ENCODE data around the gene PCDH15. TPM values are rescaled to one million over a fixed set of nuclear protein-coding genes. Genes with fewer than 3 reads are reported as not detected.
"Not testable (repeated sequence)": the region's sequence is repeated elsewhere in the genome, so short reads cannot be mapped to it uniquely, and the experiment has no call there.

The PCDH15 gene
- total RNA-seq, 1 experiment from 2014 or later = not detected

DNA sequence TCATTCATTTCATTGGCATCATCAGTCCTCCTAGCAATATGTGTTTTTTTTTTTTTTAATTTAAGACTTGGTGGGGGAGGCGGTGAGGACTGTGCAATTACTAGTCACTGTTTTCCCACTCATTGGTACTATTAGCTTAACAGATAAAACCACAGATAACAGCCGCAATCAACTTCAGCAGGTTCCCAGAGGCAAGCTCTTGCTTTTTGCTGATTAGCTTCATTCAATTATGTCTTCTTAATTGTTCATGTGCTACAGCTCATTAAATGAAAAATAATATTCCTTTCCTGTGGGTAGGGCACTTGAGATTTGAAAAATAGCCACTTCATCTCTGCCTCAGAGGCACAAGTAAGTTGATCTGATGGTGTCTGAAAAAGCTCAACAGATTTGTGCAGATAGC, 215.5 kb downstream of the PCDH15 start:
- H3K36me3 ChIP-seq = no peaks in the 10 kb centered on the region
- DNase-seq (ENCODE audit: low read depth in 1 of 2, low spot score in 2 of 2) = no peak
- H3K27ac ChIP-seq = no peak overlapping the region
- no peak overlapping the region for H3K4me3 ChIP-seq
- no peaks in the 10 kb centered on the region for H3K4me1 ChIP-seq (replicated peaks)
- H3K27me3 ChIP-seq (replicated peaks) = no peaks in the 10 kb centered on the region
- no peaks in the 10 kb centered on the region; the same call in 1 of the 2 replicates for H3K9me3 ChIP-seq (replicated peaks)

DNA sequence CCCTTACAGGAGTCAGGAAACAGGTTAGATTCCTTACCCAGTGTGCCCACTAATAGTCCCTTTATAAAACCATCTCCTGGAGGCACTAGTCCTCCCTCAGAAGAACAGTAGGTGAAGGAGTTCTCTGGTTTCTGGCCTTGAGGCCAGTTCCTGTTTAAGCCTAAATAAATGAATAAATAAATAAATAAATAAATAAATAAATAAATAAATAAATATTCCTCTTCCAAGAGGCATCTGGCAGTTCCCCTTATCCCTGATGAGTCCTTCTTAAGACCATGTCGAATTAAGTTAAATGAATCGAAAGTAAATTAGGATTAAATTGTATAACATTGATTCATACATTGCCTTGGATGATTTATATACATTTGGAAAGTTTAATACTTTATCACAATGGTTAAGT, 223.3 kb downstream of the PCDH15 start:
- no peak for DNase-seq (ENCODE audit: low read depth in 1 of 2, low spot score in 2 of 2)
- no peaks in the 10 kb centered on the region; the same call in 1 of the 2 replicates for H3K9me3 ChIP-seq (replicated peaks)
- no peak overlapping the region for H3K4me3 ChIP-seq
- no peaks in the 10 kb centered on the region for H3K27me3 ChIP-seq (replicated peaks)
- no peaks in the 10 kb centered on the region for H3K4me1 ChIP-seq (replicated peaks)
- no peaks in the 10 kb centered on the region for H3K36me3 ChIP-seq
- H3K27ac ChIP-seq = no peak overlapping the region

DNA sequence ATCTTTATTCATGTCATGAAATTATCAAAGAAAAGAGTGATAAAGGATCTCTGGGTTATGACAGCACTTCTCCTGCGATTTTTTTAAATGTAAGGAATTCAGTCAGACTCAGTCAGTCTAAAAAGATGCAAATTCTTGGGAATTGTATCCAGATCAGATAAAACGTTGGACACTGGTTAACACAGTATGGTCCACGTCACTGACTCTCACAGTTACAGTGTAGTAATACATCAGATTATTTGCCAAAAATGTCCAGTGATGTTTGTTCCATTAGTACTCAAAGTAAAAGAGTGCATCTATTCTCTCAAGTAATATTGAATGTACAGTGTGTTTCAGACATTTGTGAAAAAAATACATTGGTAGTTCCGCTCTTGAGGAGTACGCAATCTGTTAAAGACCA, 224.5 kb downstream of the PCDH15 start:
- Histone ChIP-seq H3K27ac (no peak overlapping the region), H3K27me3 (replicated peaks) (no peaks in the 10 kb centered on the region), H3K9me3 (replicated peaks) (no peaks in the 10 kb centered on the region; the same call in 1 of the 2 replicates)

DNA sequence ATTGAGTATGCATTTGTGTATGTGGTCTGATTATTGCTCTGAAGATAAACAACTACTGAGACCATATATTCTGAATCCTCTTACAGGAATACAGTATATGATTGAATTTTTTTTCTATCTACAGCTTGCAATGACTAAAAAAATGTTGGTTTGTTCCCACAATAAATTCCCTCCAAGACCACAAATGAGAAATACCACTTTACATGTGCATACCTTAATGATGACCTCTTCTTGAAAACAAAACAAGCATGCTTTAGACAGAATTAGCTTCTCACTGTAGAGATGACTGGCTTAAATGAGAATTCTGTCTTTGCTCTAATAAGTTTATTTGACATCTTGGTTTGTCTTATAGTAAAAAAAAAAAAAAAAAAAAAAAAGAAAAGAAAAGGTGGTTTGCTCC, 241.5 kb downstream of the PCDH15 start:
- H3K4me3 ChIP-seq = no peak overlapping the region
- no peaks in the 10 kb centered on the region; the same call in 1 of the 2 replicates for H3K9me3 ChIP-seq (replicated peaks)
- H3K27ac ChIP-seq = no peak overlapping the region
- H3K4me1 ChIP-seq (replicated peaks) = no peaks in the 10 kb centered on the region
- DNase-seq (ENCODE audit: low read depth in 1 of 2, low spot score in 2 of 2) = no peak
- H3K27me3 ChIP-seq (replicated peaks) = no peaks in the 10 kb centered on the region
- no peaks in the 10 kb centered on the region for H3K36me3 ChIP-seq

More for the DNA sequence above, 224.5 kb downstream of the PCDH15 start:
- no peaks in the 10 kb centered on the region for H3K4me1 ChIP-seq (replicated peaks)
- no peak for DNase-seq (ENCODE audit: low read depth in 1 of 2, low spot score in 2 of 2)
- H3K36me3 ChIP-seq = no peaks in the 10 kb centered on the region
- no peak overlapping the region for H3K4me3 ChIP-seq

DNA sequence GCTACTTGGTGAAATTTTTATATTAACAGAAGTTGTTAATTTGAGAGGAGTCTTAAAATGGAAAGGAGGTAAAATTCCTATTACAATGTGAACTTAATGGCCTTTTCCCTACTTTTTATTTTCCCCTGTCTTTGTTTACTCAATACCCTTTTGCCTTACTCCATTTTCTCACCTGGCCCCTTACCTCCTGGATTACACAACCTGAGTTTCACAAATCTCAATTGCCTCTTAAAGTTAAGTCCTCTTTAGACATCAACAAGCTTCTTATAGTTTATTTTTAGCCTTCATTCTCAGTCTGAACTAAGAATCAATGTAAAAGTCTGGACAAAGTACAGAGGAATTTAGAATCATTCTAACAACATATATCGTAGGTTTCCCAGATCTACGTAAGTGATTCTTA, 247.0 kb downstream of the PCDH15 start:
- Histone ChIP-seq H3K9me3 (replicated peaks) (no peaks in the 10 kb centered on the region), H3K27ac (no peak overlapping the region), H3K36me3 (no peaks in the 10 kb centered on the region), H3K27me3 (replicated peaks) (no peaks in the 10 kb centered on the region), H3K4me3 (no peak overlapping the region), H3K4me1 (replicated peaks) (no peaks in the 10 kb centered on the region)
- no peak for DNase-seq (ENCODE audit: low read depth in 1 of 2, low spot score in 2 of 2)

DNA sequence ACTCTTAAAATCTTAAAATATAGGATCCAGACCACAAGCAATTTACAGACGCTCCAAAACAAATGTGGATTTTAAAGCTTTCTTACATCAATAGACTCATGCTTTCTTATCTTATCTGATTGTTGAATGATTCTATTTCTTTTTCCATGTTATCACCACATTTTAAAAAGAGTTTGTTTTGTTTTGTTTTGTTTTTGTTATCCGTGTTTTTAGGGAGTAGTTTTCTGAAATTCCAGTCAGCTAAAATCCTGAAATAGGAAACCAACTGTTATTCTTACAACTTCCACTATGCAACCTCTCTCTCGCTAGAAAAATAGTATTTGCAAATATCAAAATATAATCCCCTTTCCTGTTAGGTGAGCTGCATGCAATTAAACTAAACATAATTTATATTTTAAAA, 251.0 kb downstream of the PCDH15 start:
- Histone ChIP-seq H3K4me3 (no peak overlapping the region), H3K27ac (no peak overlapping the region), H3K27me3 (replicated peaks) (no peaks in the 10 kb centered on the region), H3K9me3 (replicated peaks) (no peaks in the 10 kb centered on the region), H3K36me3 (no peaks in the 10 kb centered on the region), H3K4me1 (replicated peaks) (no peaks in the 10 kb centered on the region)
- DNase-seq (ENCODE audit: low read depth in 1 of 2, low spot score in 2 of 2) = no peak

DNA sequence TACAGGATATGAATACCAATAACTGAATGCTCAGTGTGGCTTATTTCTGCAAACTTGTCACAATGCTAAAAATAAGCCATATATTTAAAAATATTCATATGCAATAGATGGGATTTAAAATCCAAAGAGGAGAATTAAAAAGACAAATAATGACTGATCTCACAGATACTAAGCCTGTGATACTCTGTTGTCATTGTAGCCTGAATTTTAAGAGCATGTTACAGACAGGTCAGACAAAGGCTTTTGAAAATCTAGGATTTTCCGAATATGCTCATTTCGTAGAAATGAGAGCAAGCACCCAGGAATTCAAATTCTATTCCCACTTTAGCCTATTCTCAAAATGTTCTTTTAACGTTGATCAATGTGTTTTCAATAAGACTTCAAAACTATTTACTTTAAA, 269.7 kb downstream of the PCDH15 start:
- Histone ChIP-seq H3K36me3 (no peaks in the 10 kb centered on the region), H3K4me3 (no peak overlapping the region), H3K4me1 (replicated peaks) (no peaks in the 10 kb centered on the region), H3K27me3 (replicated peaks) (no peaks in the 10 kb centered on the region), H3K27ac (no peak overlapping the region), H3K9me3 (replicated peaks) (peaks cover 3% of the 10 kb centered on the region; the same call in 1 of the 2 replicates)
- no peak for DNase-seq (ENCODE audit: low read depth in 1 of 2, low spot score in 2 of 2)

DNA sequence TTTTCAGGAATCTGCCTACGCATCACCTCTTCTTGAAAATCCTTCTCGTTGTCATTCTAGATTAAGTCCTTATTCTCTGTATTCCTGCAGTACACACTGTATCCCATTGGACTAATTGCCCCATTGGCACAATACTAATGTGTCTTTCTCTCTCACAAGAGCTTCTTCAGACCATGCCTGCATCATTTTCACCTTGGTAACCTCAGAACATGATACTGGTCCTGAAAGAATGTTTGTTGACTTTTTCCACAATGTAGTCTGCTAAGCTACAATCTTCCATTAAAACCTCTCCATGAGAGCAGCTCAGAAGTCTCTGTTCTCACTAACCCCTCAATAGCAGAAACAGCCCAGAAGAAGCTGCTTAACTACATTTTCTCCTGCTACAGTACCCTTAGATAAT, 270.7 kb downstream of the PCDH15 start:
- DNase-seq (ENCODE audit: low read depth in 1 of 2, low spot score in 2 of 2) = no peak
- no peaks in the 10 kb centered on the region for H3K27me3 ChIP-seq (replicated peaks)
- no peaks in the 10 kb centered on the region for H3K4me1 ChIP-seq (replicated peaks)
- peaks cover 3% of the 10 kb centered on the region; the same call in 1 of the 2 replicates for H3K9me3 ChIP-seq (replicated peaks)
- no peak overlapping the region for H3K4me3 ChIP-seq
- H3K36me3 ChIP-seq = no peaks in the 10 kb centered on the region
- H3K27ac ChIP-seq = no peak overlapping the region

DNA sequence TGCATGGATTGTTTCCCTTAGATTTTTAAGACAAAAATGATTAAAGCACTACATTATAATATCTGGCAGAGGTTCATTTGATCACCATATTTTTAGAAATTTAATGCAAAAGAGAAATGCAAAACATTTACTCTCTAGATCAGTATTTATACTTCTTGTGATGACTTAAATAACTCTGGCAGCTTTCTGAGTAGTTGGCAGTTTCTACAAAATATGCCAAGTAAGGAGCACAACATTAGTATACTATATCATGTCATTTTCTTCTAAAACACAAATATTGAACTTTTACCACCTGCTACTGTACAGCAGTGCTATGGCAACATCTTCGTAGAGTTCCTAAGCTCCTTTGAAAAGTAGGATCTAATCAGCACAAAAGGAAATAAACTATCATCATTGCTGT, 275.2 kb downstream of the PCDH15 start:
- H3K4me3 ChIP-seq = no peak overlapping the region
- no peaks in the 10 kb centered on the region for H3K27me3 ChIP-seq (replicated peaks)
- H3K36me3 ChIP-seq = no peaks in the 10 kb centered on the region
- H3K4me1 ChIP-seq (replicated peaks) = no peaks in the 10 kb centered on the region
- H3K27ac ChIP-seq = no peak overlapping the region
- no peak for DNase-seq (ENCODE audit: low read depth in 1 of 2, low spot score in 2 of 2)
- H3K9me3 ChIP-seq (replicated peaks) = peaks cover 5% of the 10 kb centered on the region; the same call in 1 of the 2 replicates

DNA sequence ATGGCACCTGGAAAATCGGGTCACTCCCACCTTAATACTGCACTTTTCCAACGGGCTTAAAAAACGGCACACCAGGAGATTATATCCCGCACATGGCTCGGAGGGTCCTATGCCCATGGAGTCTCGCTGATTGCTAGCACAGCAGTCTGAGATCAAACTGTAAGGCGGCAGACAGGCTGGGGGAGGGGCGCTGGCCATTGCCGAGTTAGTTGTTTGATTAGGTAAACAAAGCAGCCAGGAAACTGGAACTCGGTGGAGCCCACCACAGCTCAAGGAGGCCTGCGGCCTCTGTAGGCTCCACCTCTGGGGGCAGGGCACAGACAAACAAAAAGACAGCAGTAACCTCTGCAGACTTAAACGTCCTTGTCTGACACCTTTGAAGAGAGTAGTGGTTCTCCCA, 285.8 kb downstream of the PCDH15 start:
- DNase-seq (ENCODE audit: low read depth in 1 of 2, low spot score in 2 of 2); H3K36me3 ChIP-seq; H3K4me1 ChIP-seq (replicated peaks); H3K9me3 ChIP-seq (replicated peaks); H3K27me3 ChIP-seq (replicated peaks); H3K4me3 ChIP-seq; H3K27ac ChIP-seq: not testable (repeated sequence)

DNA sequence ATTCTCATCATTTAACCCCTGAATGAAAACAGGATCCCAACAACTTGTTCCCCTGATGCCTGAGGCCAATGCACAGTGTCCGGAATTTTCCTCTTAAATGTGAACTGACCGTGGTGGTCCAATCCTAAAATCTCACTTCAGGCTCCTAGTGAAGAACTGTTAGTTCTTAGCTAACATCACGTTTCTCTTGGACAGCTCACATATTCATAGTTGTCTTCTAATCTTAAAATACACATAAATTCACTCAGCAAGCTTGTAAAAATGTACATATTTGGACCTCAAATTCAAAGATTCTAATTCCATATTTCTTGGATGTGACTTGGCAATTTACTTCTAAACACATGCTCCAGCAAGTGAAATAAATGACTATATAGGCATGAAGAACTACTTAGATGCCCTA, 297.2 kb downstream of the PCDH15 start:
- H3K27ac ChIP-seq = no peak overlapping the region
- no peak for DNase-seq (ENCODE audit: low read depth in 1 of 2, low spot score in 2 of 2)
- H3K27me3 ChIP-seq (replicated peaks) = no peaks in the 10 kb centered on the region
- no peaks in the 10 kb centered on the region for H3K9me3 ChIP-seq (replicated peaks)
- no peaks in the 10 kb centered on the region for H3K4me1 ChIP-seq (replicated peaks)
- H3K4me3 ChIP-seq = no peak overlapping the region
- H3K36me3 ChIP-seq = no peaks in the 10 kb centered on the region

DNA sequence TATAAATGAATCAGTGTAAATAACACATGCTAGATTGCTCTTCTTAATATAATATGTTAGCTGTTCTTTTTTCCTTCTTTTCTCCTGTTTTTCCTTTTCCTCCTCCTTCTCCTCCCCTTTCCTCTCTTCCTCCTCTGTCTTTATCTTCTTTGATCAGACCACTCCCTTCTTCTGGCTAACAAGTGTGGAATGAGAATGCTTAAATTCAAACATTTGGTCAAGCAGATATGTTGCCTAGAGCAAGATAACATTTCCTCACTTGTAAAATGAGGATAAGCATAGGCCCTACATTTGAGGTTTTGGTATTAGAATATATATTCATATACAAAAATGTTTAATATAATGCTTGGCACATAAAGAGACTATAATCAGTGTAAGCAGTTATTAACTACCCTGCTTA, 299.1 kb downstream of the PCDH15 start:
- Histone ChIP-seq H3K4me3 (no peak overlapping the region), H3K4me1 (replicated peaks) (no peaks in the 10 kb centered on the region), H3K27ac (no peak overlapping the region), H3K36me3 (no peaks in the 10 kb centered on the region), H3K9me3 (replicated peaks) (0 out of 2 replicates have a peak, but pooled peaks cover 2% of the 10 kb centered on the region), H3K27me3 (replicated peaks) (no peaks in the 10 kb centered on the region)
- no peak for DNase-seq (ENCODE audit: low read depth in 1 of 2, low spot score in 2 of 2)

DNA sequence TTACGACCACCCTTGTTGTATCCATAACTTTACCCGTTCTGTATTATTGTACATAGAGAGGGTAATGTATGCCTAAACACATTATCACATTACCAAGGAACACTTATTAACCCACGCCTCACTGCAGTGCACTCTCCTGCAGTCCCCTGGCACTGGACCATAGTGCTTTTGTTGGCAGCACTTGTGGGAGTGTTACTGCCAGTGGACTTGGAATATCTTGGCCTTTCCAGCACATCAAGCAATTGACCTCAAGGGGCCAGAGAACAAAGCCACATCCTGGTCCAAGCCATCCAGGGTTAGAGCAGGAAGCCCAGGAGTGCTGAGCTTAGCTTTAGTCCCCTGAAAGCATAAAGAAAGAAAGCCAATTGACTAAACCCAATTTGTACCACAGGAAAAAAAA, 304.2 kb downstream of the PCDH15 start:
- Histone ChIP-seq H3K27ac (no peak overlapping the region), H3K4me1 (replicated peaks) (no peaks in the 10 kb centered on the region), H3K9me3 (replicated peaks) (peaks cover 2% of the 10 kb centered on the region; the same call in 1 of the 2 replicates), H3K4me3 (no peak overlapping the region), H3K27me3 (replicated peaks) (no peaks in the 10 kb centered on the region), H3K36me3 (no peaks in the 10 kb centered on the region)
- DNase-seq (ENCODE audit: low read depth in 1 of 2, low spot score in 2 of 2) = no peak

DNA sequence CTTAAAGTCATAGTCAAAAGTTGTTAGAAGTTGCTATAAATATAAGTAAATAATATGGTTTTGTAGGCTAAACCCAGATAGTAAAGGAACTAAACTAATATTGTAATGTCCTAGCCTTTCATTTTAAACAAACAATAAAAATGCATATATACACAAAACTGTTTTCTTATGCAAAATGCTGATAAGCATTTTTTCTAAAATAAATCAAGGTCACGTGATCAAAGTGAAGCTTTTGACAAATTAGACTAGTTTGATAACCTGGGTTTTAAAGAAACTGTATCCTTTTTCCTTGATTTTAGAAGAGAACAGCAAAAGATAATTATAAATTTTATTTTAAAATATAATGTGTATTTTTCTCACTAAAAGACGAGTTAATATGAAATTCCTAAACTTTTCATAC, 313.3 kb downstream of the PCDH15 start:
- Histone ChIP-seq H3K27me3 (replicated peaks) (no peaks in the 10 kb centered on the region), H3K36me3 (no peaks in the 10 kb centered on the region), H3K27ac (no peak overlapping the region), H3K4me1 (replicated peaks) (no peaks in the 10 kb centered on the region), H3K4me3 (no peak overlapping the region), H3K9me3 (replicated peaks) (no peaks in the 10 kb centered on the region)
- DNase-seq (ENCODE audit: low read depth in 1 of 2, low spot score in 2 of 2) = no peak

DNA sequence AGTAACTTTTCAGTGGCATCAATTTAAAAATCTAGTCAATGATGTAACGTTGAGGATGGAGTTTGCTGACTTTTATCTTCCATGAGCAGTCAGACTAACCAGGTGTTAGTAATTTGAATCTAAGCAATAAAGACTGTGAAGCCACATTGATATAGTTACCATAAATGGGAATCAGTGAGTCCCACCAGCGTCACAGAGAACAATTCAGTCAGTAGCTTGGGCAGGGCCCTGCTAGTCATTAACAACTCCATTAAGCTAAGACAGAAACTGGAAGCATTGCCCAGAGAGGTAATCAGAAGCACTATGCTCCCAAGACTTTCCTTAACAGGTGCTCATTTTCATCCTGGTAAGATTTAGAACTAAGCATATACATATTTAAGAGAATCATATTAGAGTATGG, 315.1 kb downstream of the PCDH15 start:
- Histone ChIP-seq H3K4me3 (no peak overlapping the region), H3K4me1 (replicated peaks) (no peaks in the 10 kb centered on the region), H3K9me3 (replicated peaks) (no peaks in the 10 kb centered on the region), H3K27me3 (replicated peaks) (no peaks in the 10 kb centered on the region), H3K27ac (no peak overlapping the region), H3K36me3 (no peaks in the 10 kb centered on the region)
- no peak for DNase-seq (ENCODE audit: low read depth in 1 of 2, low spot score in 2 of 2)

All from SJSA1 (cell line).